ENCODE results near the gene SRPRA. TPM values are rescaled to one million over a fixed set of nuclear protein-coding genes. Genes with fewer than 3 reads are reported as not detected.
"Not testable (repeated sequence)": the region's sequence is repeated elsewhere in the genome, so short reads cannot be mapped to it uniquely, and the experiment has no call there.

Gene SRPRA
- total RNA-seq = 39.4 and 47.4 TPM in 2 replicates

- DNase-seq (ENCODE audit: low read depth in 2 of 2) = peak; percentile 95 to 99
Measured at GRCh38 chr11:126268708-126269579, at the start of gene SRPRA, which contains the start of gene FOXRED1. Gene SRPRA (minus strand): TSS chr11:126268895. CDS start chr11:126268804, 91 bp downstream. Gene FOXRED1 (plus strand): TSS chr11:126269154. CDS start chr11:126269207, 53 bp downstream.

GRCh38 chr11:126317756-126318573, 49.3 kb upstream of the SRPRA start:
- no peak for DNase-seq (ENCODE audit: low read depth in 2 of 2)

- DNase-seq (ENCODE audit: low read depth in 2 of 2) = no peak
Measured at GRCh38 chr11:126317432-126317755, 48.7 kb upstream of the SRPRA start.

- no peak for DNase-seq (ENCODE audit: low read depth in 2 of 2)
Measured at GRCh38 chr11:126313826-126314225, 45.1 kb upstream of the SRPRA start.

GRCh38 chr11:126312961-126313360, 44.3 kb upstream of the SRPRA start:
- DNase-seq (ENCODE audit: low read depth in 2 of 2) = no peak

GRCh38 chr11:126311401-126312291, 43.0 kb upstream of the SRPRA start:
- no peak for DNase-seq (ENCODE audit: low read depth in 2 of 2)

GRCh38 chr11:126310992-126311310, 42.3 kb upstream of the SRPRA start:
- no peak for DNase-seq (ENCODE audit: low read depth in 2 of 2)

- DNase-seq (ENCODE audit: low read depth in 2 of 2) = peak; percentile 58 to 79
Measured at GRCh38 chr11:126310200-126310991, 41.7 kb upstream of the SRPRA start.

GRCh38 chr11:126308771-126309170, 40.1 kb upstream of the SRPRA start:
- not testable (repeated sequence) for DNase-seq (ENCODE audit: low read depth in 2 of 2)

GRCh38 chr11:126308271-126308671, 39.6 kb upstream of the SRPRA start:
- no peak for DNase-seq (ENCODE audit: low read depth in 2 of 2)

- peak in 1 of 2 donors; percentile 60 for DNase-seq (ENCODE audit: low read depth in 2 of 2)
Measured at GRCh38 chr11:126307706-126308105, 39.0 kb upstream of the SRPRA start.

GRCh38 chr11:126305699-126306098, 37.0 kb upstream of the SRPRA start:
- DNase-seq (ENCODE audit: low read depth in 2 of 2) = no peak

- DNase-seq (ENCODE audit: low read depth in 2 of 2) = no peak
Measured at GRCh38 chr11:126304457-126305075, 35.9 kb upstream of the SRPRA start.

- DNase-seq (ENCODE audit: low read depth in 2 of 2) = peak; percentile 76 to 92
Measured at GRCh38 chr11:126303623-126304456, 35.1 kb upstream of the SRPRA start, which contains the start of gene DCPS. Gene DCPS (plus strand): TSS chr11:126304060. CDS start chr11:126304081, 21 bp downstream.

- no peak for DNase-seq (ENCODE audit: low read depth in 2 of 2)
Measured at GRCh38 chr11:126297004-126297403, 28.3 kb upstream of the SRPRA start.

GRCh38 chr11:126293726-126294125, 25.0 kb upstream of the SRPRA start:
- DNase-seq (ENCODE audit: low read depth in 2 of 2) = no peak

GRCh38 chr11:126290887-126291286, 22.2 kb upstream of the SRPRA start:
- DNase-seq (ENCODE audit: low read depth in 2 of 2) = no peak

GRCh38 chr11:126288237-126288636, 19.5 kb upstream of the SRPRA start:
- DNase-seq (ENCODE audit: low read depth in 2 of 2) = no peak

- peak; percentile 60 to 91 for DNase-seq (ENCODE audit: low read depth in 2 of 2)
Measured at GRCh38 chr11:126284829-126285228, 16.1 kb upstream of the SRPRA start.
